Measurements from ENCODE around the gene SPATA21.
A peak's percentile ranks its signal among the peaks of the same experiment; 100 is the strongest.

Gene SPATA21

GRCh38 chr1:16380868-16381267, 56.4 kb downstream of the SPATA21 start:
- H3K4me3 Mint-ChIP-seq = no peak overlapping the region
- peaks cover 20% of the 10 kb centered on the region for H3K36me3 Mint-ChIP-seq (ENCODE audit: low read depth)
- TF ChIP-seq, protein P1, sequence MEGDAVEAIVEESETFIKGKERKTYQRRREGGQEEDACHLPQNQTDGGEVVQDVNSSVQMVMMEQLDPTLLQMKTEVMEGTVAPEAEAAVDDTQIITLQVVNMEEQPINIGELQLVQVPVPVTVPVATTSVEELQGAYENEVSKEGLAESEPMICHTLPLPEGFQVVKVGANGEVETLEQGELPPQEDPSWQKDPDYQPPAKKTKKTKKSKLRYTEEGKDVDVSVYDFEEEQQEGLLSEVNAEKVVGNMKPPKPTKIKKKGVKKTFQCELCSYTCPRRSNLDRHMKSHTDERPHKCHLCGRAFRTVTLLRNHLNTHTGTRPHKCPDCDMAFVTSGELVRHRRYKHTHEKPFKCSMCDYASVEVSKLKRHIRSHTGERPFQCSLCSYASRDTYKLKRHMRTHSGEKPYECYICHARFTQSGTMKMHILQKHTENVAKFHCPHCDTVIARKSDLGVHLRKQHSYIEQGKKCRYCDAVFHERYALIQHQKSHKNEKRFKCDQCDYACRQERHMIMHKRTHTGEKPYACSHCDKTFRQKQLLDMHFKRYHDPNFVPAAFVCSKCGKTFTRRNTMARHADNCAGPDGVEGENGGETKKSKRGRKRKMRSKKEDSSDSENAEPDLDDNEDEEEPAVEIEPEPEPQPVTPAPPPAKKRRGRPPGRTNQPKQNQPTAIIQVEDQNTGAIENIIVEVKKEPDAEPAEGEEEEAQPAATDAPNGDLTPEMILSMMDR (IDR thresholded peaks at IDR 0.05; ENCODE audit: unreplicated experiment in 3 of 3) = no peak
- peaks cover 37% of the 10 kb centered on the region for H3K4me1 Mint-ChIP-seq
- no peaks in the 10 kb centered on the region for H3K27me3 Mint-ChIP-seq (ENCODE audit: low read depth)
- no peaks in the 10 kb centered on the region for H3K9me3 Mint-ChIP-seq
- no peak overlapping the region for H3K27ac Mint-ChIP-seq

DNA sequence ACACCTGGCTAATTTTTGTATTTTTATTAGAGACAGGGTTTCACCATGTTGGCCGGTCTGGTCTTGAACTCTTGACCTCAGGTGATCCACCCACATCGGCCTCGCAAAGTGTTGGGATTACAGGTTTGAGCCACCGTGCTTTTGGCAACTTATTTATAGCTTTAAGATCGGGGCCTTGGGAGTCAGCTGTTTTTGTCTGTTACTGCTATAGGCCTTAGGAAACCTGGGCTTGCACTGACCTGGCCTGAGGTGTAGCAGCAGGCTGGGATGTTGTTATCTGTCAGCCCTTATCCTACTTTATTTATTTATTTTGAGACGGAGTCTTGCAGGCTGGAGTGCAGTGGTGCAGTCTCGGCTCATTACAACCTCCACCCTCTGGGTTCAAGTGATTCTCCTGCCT, 58.8 kb downstream of the SPATA21 start:
- Mint-ChIP-seq H3K36me3 (ENCODE audit: low read depth) (peaks cover 23% of the 10 kb centered on the region), H3K27me3 (ENCODE audit: low read depth) (no peaks in the 10 kb centered on the region), H3K4me3 (no peak overlapping the region), H3K4me1 (peaks cover 33% of the 10 kb centered on the region), H3K9me3 (no peaks in the 10 kb centered on the region), H3K27ac (no peak overlapping the region)
- TF ChIP-seq, protein P1 (IDR thresholded peaks at IDR 0.05; ENCODE audit: unreplicated experiment in 3 of 3) = no peak

- Mint-ChIP-seq H3K9me3 (no peaks in the 10 kb centered on the region), H3K4me3 (no peak overlapping the region), H3K4me1 (peaks cover 41% of the 10 kb centered on the region), H3K27ac (peak overlapping the region; percentile 11 to 80 (median 23)), H3K27me3 (ENCODE audit: low read depth) (no peaks in the 10 kb centered on the region), H3K36me3 (ENCODE audit: low read depth) (peaks cover 25% of the 10 kb centered on the region)
- TF ChIP-seq, protein P1 (IDR thresholded peaks at IDR 0.05; ENCODE audit: unreplicated experiment in 3 of 3) = no peak
These were observed 60.3 kb downstream of the SPATA21 start for GRCh38 chr1:16376971-16377370.

DNA sequence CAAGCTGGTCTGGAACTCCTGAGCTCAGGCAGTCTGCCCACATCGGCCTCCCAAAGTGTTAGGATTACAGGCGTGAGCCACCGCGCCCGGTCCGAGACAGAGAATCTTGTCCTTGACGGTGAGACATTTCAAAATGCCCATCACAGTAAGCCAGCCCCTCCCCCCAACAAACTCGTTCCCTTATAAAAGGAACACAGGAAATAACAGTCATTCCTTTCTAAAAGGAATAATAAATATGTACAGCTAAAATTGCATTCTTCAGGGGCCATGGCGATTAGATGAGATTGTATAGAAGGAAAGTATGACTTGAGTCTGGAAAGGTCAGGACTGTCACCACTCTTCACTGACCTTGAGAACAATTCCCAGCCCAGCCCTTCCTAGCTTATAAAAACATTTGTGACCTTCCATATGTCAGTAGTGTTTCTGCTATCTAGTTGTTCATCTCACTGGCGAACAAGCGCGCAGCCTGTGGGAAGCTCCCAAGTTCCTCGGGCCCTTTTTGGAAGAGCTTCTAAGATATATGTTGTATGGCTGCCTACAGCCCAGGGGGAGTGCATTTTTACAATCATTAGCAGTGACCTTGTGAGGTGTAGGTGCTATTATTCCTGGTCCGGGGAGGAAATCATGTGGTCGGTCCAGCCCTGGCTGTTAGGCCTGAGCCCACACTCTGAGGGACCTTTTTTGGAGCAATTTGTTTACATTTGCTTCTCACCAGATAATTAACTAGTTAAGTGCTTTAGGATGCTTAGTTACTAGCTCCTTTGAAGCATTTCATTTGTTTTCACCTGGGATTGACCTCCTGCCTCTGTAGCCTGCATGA, 61.5 kb downstream of the SPATA21 start:
- TF ChIP-seq, protein P1 (IDR thresholded peaks at IDR 0.05; ENCODE audit: unreplicated experiment in 3 of 3) = no peak
- H3K27me3 Mint-ChIP-seq (ENCODE audit: low read depth) = no peaks in the 10 kb centered on the region
- H3K4me1 Mint-ChIP-seq = peaks cover 45% of the 10 kb centered on the region
- H3K27ac Mint-ChIP-seq = peak overlapping the region; percentile 87 to 94 (median 90)
- peaks cover 21% of the 10 kb centered on the region for H3K36me3 Mint-ChIP-seq (ENCODE audit: low read depth)
- no peaks in the 10 kb centered on the region for H3K9me3 Mint-ChIP-seq
- peak overlapping the region; percentile 12 to 49 (median 19) for H3K4me3 Mint-ChIP-seq

GRCh38 chr1:16374266-16374665, 63.0 kb downstream of the SPATA21 start:
- Mint-ChIP-seq H3K9me3 (no peaks in the 10 kb centered on the region), H3K27me3 (ENCODE audit: low read depth) (no peaks in the 10 kb centered on the region), H3K36me3 (ENCODE audit: low read depth) (peaks cover 18% of the 10 kb centered on the region), H3K4me3 (no peak overlapping the region), H3K27ac (peak overlapping the region; percentile 78 to 94 (median 83)), H3K4me1 (peaks cover 48% of the 10 kb centered on the region)
- TF ChIP-seq, protein P1 (IDR thresholded peaks at IDR 0.05; ENCODE audit: unreplicated experiment in 3 of 3) = no peak

All from nephron (organoid).